ENCODE measurements around the gene RFC3.

The RFC3 gene

GRCh38 chr13:33838647-33839046 lies 20.7 kb downstream of the RFC3 start:
- no peak for TF ChIP-seq CTCF (IDR thresholded peaks at IDR 0.05; ENCODE audit: low read depth, low read length)
- DNase-seq (ENCODE audit: extremely low read depth, low read depth): peak; percentile 19

- TF ChIP-seq CTCF (IDR thresholded peaks at IDR 0.05; ENCODE audit: low read depth, low read length): no peak
- no peak for DNase-seq (ENCODE audit: extremely low read depth, low read depth)
These were observed 22.5 kb downstream of the RFC3 start for GRCh38 chr13:33840402-33840801.

GRCh38 chr13:33842207-33842606 lies 24.3 kb downstream of the RFC3 start:
- no peak for TF ChIP-seq CTCF (IDR thresholded peaks at IDR 0.05; ENCODE audit: low read depth, low read length)
- no peak for DNase-seq (ENCODE audit: extremely low read depth, low read depth)

- DNase-seq (ENCODE audit: extremely low read depth, low read depth): no peak
- no peak for TF ChIP-seq CTCF (IDR thresholded peaks at IDR 0.05; ENCODE audit: low read depth, low read length)
These were observed 25.0 kb downstream of the RFC3 start for GRCh38 chr13:33842986-33843385.

- no peak for TF ChIP-seq CTCF (IDR thresholded peaks at IDR 0.05; ENCODE audit: low read depth, low read length)
- DNase-seq (ENCODE audit: extremely low read depth, low read depth): no peak
These were observed 27.8 kb downstream of the RFC3 start for GRCh38 chr13:33845572-33846302.

GRCh38 chr13:33846303-33847062 lies 28.5 kb downstream of the RFC3 start:
- no peak for DNase-seq (ENCODE audit: extremely low read depth, low read depth)
- no peak for TF ChIP-seq CTCF (IDR thresholded peaks at IDR 0.05; ENCODE audit: low read depth, low read length)

- TF ChIP-seq CTCF (IDR thresholded peaks at IDR 0.05; ENCODE audit: low read depth, low read length): no peak
- DNase-seq (ENCODE audit: extremely low read depth, low read depth): no peak
These were observed 31.3 kb downstream of the RFC3 start for GRCh38 chr13:33849211-33849610.

Measured in AG09319 (cell line).